HG02938 (cell line): Measurements from ENCODE around the gene RIOK3.
"Not testable (repeated sequence)": the region's sequence is repeated elsewhere in the genome, so short reads cannot be mapped to it uniquely, and the experiment has no call there.

ENCODE experiments used
- ATAC-seq: cut with Tn5 transposase; IDR thresholded peaks from one replicate; pipeline ENCODE4 v1.9.1; 2021; ENCODE audit warnings: mild to moderate bottlenecking, moderate library complexity; ENCODE audit not compliant: unreplicated experiment

Gene RIOK3

DNA sequence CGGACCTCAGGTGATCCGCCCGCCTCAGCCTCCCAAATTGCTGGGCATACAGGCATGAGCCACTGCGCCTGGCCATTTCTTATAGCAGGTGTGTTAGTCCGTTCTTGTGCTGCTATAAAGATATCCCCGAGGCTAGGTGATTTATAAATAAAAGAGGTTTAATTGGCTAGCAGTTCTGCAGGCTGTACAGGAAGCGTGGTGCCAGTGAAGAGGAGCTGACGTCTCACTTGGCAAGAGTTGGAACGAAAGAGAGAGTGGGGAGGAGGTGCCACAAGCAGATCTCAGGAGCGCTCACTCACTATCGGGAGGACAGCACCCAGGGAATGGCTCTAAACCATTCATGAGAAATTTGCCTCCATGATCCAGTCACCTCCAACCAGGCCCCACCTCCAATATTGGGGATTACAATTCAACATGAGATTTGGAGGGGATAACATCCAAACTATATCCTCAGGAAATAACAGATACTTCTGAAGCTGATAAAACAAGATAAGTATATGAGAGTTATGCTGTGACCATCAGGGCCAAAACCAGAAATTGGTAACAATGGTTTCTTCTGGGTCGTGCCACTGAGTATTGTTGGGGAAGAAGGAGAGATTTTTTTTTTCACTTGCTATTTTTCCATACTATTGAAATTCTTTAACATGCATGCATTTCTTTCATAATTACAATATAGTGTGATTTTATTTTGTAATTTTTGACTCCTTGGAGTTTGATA, 42.8 kb downstream of the RIOK3 start:
- no peak for ATAC-seq

- no peak for ATAC-seq
Observed at GRCh38 chr18:23498117-23498516, 45.0 kb downstream of the RIOK3 start.

DNA sequence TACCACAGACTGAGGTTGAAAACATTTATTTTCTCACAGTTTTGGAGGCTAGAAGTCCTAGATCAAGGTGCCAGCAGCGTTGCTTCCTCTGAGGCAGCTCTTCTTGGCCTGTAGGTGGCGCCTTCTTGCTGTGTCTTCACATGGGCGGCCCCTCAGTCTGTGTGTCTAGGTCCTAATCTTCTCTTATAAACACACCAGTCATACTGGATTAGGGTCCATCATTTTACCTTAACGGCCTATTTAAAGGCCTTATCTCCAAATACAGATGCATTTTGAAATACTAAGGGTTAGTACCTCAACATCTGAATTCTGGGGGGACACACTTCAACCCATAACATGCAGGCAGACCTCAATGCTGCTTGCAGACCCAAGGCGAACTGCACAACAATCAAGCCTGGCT, 45.8 kb downstream of the RIOK3 start:
- peak; percentile 43 for ATAC-seq

DNA sequence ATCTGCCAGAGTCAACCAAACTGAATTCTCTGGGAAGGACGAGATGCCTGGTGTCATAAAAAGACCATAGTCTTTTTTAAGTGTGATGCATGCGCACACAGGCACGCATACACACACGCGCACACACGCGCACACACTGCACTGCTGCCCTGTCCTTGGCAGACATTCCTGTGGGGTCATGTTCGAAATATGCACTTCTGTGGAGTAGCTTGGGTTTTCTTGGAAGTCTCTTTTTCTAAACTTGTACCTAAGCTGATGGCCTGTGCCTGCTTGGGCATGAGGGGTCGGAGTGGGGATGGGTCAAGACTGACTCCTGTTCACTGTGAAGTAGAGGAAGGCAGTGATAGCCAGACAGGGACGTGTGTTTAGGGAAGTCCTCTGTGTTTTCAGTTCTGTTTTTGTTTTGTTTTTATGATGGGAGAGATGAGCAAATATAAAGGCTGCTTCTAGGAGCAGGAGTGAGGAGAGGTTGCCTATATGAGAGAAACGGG, 46.2 kb downstream of the RIOK3 start:
- no peak for ATAC-seq

DNA sequence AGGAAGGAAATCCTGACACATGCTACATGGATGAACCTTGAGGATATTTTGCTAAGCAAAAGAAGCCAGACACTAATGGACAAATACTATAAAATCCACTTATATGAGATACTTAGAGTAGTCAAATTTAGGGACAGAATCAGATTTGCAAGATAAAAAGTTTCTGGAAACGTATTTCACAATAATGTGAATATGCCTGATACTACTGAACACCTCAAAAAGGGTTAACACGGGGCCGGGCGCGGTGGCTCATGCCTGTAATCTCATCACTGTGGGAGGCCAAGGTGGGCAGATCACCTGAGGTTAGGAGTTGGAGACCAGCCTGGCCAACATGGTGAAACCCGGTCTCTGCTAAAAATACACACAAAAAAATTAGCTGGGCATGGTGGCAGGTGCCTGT, 48.5 kb downstream of the RIOK3 start:
- ATAC-seq, result no peak

GRCh38 chr18:23502516-23503037, 49.5 kb downstream of the RIOK3 start:
- no peak for ATAC-seq

DNA sequence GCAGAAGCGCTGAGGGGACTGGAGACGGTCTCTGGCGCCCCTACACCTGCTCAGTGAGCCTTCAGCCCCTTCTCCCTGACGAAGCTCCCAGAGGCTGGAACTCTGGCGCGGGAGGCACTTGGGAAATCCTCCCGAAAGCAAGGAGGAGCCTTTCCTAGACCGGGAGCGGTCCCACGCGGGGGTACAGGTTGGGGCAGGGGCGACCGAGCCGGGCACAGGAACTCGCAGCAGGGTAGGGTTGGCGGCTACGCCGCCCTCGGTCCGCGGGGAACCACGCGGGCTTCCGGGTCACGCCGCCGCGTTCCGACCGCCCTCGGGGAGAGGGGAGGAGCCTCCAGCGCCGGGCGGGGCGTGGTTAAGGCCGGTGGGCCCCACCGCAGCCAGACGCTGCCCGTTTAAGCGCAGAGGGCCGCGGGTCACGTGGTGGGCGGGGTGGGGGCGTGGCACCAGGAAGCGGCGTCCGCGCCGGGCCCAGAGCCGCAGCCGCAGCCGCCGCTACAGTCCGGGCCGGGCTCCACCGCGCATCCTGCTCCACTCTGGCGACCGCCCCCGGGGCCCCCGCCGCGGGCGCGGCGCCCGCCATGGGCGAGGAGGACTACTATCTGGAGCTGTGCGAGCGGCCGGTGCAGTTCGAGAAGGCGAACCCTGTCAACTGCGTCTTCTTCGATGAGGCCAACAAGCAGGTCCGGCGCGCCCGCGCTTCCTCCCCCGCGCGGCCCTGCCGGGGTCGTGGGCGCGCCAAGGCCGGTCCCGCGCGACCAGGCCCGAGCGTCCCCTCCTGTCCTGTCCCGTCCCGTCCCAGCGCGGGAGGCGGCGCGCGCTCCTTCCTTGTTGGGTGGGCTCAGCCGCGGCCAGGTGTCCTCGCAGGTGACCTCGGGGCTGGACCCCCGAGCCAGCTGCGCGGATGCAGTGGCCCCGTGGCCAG, 50.2 kb downstream of the RIOK3 start, which contains the start of gene RMC1:
Gene RMC1, plus strand, starts transcription at position 474 of the 925 bp plus-strand sequence. Its CDS starts 108 bp downstream, at position 582.
- ATAC-seq, result peak; percentile 58

GRCh38 chr18:23503963-23504344, 50.9 kb downstream of the RIOK3 start:
- no peak for ATAC-seq

- ATAC-seq, result peak; percentile 78
Observed at GRCh38 chr18:23504720-23505119, 51.6 kb downstream of the RIOK3 start.

DNA sequence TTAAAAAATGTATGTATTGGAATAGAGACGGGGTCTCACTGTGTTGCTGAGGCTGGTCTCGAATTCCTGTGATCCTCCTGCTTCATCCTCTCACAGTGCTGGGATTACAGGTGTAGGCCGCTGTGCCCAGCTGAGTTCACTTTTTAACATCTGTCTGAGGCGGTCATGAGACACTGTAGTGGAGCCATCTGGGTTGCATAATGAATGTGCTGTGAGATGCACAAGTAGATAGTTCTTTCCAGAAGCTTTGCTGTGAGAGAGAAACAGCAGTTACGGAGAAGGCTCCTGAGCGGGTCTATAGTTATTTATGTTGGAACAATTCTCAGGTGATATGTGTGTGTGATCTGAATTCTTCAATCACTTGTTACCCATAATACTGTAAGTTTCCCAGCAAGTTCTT, 53.3 kb downstream of the RIOK3 start:
- no peak for ATAC-seq

DNA sequence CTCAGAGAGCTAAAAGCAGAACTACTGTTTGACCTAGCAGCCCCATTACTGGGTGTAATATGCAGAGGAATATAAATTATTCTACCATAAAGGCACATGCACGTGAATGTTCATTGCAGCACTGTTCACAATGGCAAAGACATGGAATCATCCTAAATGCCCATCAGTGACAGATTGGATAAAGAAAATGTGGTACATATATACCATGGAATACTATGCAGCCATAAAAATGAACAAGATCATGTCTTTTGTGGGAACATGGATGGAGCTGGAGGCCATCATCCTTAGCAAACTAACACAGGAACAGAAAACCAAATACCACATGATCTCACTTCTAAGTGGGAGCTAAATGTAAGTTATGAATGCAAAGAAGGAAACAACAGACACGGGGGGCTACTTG, 57.8 kb downstream of the RIOK3 start:
- not testable (repeated sequence) for ATAC-seq

- not testable (repeated sequence) for ATAC-seq
Observed at GRCh38 chr18:23512216-23512615, 59.1 kb downstream of the RIOK3 start.

- no peak for ATAC-seq
Observed at GRCh38 chr18:23512641-23513040, 59.6 kb downstream of the RIOK3 start.

DNA sequence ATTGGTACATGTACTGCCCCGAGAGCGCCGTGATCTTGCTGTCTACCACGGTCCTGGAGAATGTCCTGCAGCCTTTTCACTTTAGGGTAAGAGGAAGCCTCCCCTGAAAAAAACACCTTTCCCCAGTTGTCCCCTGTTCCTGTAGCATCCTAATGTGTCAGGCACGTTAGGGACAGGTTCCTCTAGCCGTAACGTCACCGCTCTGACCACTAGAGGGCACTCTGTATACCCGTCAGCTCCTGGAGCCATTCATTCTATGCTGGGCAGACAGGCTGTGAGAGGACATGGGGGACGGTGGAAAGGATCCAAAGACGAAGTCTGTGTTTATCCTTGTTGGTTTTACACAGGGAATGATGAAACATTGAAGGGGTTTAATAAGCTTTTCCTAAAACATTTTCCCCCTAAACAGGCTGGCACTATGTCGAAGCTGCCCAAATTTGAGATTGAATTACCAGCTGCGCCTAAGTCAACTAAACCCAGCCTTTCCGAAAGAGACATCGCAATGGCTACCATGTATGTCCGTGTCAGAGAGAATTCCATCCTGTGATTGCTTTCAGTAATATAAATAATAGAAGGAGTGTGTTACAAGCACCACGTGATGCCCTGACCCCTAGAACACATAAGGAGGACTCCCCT, 62.9 kb downstream of the RIOK3 start:
- ATAC-seq, result peak; percentile 65

DNA sequence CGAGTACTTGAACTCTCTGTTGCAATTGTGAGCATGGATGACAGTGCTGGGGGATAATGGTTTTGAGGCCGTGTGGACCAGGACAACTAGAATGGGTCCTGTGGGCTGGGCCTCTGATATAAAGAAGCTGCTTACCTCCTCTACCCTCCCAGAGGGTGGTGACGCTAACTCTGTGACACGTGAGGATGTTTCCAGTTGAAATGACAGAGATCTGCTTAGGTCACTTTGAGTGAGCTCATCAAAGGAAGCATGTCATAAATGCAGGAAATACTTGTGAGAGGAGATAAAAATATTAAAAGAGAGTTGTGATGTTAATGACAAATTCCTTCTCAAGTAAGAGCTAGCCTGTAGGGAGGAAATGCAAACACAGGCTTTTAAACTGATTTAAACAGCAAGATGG, 66.6 kb downstream of the RIOK3 start:
- no peak for ATAC-seq

- ATAC-seq, result no peak
Observed at GRCh38 chr18:23521271-23521670, 68.2 kb downstream of the RIOK3 start.

DNA sequence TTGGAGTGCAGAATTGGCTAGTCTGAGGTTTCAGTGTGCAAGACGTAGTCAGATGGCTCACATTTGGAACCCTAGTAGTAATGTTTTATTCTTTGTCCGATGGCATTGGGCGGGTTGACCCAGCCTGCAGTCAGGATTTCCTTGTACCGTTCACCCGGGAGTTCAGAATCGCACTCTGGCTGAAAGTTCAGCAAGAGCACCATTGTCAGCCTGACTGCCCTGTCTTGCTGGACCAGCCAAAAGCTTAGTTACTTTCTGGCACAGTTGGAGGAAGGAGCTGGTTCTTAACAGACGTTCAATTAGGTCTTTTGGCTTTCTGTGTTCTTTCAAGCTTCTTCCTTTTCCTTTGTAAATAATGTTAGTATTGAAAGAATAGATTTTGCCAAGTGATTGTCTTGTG, 68.8 kb downstream of the RIOK3 start:
- ATAC-seq, result no peak

DNA sequence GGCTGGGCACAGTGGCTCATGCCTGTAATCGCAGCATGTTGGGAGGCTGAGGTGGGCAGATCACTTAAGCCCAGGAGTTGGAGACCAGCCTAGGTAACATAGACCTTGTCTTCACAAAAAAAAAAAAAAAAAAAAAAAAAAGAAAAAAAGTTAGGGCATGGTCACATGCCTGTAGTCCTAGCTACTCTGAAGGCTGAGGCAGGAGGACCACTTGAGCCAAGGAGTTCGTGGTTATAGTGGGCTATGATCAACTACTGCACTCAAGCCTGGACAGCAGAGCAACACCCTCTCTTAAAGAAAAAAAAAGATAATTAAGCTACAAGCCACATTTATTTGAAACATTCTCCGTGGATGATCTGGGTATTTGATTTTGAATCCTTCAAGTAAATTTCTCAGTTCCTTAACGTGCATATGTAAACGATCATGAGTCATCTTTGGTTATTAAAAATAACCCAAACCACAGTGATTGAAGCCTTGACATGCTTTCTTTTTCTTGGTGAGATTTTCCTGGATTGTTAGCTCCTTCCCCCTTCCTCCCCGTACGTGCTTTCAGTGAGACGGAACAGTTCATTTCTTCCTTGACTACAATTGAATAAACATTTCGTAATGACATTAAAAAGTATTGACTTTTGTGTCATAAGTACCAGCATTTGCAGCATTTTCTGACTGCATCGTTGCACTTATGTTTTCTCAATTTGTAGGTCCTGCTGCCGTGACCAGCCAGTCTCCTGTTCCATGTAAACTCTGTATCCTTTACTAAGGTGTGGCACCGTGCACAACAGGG, 70.5 kb downstream of the RIOK3 start:
- no peak for ATAC-seq

DNA sequence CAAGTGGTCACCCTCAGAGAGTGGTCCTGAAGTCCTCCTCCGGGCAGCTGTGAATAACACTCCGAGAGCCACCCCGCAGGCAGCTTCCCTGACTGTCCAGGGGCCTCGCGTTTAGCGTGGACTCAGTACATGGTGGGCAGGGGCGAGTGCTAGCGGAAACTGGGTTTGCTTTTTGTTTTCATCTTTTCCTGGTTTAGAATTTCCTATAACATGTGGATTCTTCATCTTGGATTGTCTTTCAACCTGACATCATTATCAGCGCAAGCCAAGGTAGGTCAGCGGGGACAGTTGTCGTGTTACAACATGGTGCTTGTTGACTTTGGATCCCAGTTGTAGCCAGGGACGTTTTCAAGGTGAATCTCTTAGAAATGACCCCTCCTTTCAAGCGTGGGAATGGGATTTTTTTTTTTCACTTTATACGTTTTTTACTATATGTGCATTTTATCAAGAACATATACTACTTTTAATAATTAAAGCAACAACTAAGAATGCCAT, 71.2 kb downstream of the RIOK3 start:
- no peak for ATAC-seq

GRCh38 chr18:23526501-23527063, 73.5 kb downstream of the RIOK3 start:
- no peak for ATAC-seq
